Glomerular visceral epithelial cell (primary cell): ENCODE measurements around the gene RAB35.

Source experiments
- DNase-seq: peaks from one replicate; pipeline ENCODE4 v3.0.0-alpha.2; 2016; ENCODE audit errors: extremely low spot score

Gene RAB35

GRCh38 chr12:120116441-120116791, at the start of gene RAB35:
RAB35 (minus strand) TSS chr12:120116753; CDS start chr12:120116650, 103 bp downstream.
- DNase-seq = no peak

GRCh38 chr12:120164293-120164692, 47.7 kb upstream of the RAB35 start:
- DNase-seq = no peak

DNA sequence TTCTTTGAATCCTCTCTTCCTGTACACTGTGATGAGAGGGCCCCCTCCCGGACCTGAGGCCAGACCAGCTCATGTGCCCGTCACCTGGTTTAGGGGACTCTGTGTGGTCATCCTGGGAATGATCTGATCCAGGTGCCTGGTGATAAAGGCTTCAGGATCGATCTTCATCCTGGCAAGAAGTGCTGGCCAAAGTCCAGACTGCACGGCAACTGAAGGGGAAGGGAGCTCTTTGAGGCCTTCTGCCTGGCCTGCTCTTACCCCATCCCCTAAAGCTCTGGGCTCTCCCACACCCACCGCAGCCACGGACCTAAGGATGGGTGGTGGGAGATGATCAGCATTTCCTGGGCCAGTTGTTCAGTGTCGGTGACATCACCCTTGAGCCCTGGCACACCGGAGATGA, 46.2 kb upstream of the RAB35 start:
- DNase-seq = no peak

DNA sequence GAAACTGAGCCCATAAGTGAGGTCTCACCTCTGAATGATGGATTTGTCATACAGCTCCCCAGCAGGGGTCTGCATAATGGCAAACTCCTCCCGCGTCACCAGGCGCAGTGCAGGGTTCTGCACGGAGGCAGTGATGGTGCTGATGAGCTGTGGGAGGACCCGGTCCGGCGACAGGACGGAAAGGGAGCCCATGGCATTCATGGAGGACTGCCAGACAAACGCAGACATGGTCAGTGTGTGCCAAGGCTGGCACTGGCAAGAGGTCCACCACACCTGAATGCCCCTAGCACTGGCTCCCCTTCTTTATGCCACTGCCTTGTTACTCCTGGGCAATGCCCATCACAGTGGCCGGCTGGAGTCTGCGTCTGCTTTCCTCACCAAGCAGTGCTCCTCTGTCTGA, 45.3 kb upstream of the RAB35 start:
- DNase-seq = no peak

DNA sequence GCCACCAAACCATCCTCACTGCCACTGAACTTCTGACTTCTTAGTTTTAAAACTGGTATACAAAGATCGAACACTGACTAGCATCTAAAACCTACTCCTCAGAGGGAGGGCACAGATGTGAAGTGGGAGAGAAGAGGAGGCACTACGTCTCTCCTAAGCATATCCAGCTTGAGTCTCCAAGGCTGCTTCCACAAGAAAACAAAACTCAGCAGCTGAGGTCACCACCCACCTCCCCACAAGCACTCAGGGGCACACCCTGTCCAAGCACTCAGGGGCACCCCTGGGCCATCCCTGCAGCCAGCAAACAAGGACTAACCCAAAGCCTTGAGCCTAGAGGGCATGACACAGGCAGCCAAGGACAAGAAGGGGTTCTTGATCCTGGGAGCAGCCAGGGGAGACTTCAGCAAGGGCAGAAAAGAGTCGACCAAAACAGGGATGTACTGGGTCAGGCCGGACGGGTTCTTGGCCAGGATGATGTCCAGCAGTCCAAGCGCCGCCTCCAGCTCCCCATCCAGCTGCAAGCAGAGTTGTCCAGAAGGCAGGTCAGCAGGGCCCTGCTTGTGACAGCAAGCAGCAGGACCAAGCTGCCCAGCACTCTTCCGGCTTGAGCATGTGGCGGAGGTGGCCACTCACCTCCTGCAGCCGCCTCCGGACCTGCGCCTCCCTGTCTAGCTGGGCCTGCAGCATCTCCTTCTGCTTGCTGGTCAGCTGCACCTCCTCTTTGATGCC, 43.1 kb upstream of the RAB35 start:
- DNase-seq = no peak

DNA sequence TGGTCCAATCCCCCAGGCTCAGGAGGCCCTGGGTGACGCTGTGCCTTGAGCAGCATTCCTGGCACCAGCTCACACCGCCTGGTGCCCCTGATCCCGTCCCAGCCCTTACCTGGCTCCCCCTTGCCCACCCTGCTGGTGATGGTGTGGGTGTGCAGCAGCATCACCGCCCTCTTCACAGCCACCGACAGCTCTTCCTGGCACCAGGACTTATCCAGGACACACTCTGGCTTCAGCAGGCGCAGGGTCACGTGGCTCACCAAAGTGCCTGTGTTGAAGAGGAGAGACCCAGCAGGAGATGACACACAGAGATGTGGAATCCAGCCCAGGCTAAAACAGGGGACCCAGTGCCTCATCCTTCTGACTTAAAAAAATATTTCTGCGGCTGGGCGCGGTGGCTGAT, 41.8 kb upstream of the RAB35 start:
- no peak for DNase-seq

DNA sequence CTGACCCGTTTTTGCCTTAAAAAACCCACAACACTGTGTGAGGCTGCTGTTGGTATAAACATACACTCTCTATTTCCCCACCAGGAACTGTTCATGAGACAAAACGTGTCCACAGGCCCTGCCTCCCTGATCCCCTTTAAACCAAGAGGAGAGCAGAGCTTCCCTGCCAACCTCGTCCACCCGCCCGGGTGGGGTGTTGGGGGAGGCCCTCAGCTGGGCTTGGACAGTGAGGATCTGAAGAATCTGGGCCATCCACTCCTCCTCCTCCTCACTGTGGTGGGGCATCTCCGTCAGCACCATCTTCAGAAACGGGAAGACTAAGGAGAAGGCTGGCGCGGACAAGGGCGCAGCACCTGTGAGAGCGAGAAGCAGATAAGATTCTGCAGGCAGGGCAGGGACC, 41.1 kb upstream of the RAB35 start:
- DNase-seq = no peak

DNA sequence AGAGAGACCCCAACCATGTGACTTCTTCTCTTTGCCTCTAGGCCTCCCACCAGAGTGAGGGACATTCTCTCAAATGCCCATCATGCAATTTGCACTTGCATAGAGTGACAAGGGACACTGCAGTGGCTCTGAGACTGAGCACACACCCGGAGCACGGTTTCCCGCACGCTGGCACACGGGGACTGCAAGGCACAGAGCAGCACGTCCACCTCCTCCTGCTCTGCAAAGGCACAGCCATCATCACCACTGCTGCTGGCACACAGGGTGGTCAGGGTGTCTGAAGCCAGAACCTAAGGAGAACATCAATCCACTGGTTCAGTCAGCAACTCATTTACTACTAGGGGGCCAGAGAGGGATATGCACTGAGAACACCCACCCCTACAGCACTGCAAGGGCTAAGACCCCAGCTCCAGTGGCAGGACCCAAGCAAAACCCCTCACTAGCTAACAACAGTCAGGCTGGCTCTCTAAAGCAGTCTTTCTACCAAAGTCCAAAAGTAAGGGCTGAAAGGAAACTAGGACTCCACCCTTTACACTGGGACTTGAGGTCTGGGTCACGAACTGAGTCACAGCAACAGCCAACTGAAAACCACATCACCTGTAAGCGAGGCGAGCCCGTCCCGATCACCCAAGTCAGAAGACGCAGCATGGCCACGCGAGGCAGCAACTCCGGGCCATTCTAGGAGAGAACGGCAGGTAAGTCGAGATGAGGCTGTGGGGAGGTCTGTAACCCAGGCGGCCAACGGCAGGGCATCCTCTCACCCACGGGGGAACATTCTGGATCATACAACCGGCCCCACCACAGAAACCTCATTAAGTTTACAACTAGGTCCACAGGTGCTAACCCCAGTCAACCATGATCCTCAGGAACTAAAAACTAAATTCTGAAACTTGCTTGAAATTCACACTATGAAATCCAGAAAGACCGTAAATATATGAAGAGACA, 40.0 kb upstream of the RAB35 start:
- DNase-seq = no peak

DNA sequence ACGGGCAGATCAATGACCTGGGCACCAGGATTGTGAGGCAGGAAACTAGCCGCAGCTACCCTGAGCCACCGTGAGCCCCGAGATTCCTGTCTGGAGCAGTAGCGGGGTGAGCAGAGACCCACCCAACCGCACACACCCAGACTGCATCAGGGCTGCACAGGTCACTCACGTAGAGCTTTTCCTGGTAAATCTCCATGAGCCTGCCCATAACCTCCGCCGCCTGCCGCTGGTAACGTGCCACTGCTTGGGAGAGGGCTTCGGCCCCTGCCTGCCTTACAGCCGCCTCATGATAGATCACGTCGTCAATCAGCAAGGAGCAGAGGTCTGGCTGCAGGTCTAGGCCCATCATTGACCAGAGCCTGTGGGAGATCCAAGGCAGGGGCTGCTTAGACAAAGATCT, 38.5 kb upstream of the RAB35 start:
- no peak for DNase-seq

GRCh38 chr12:120150919-120151525, 34.5 kb upstream of the RAB35 start:
- no peak for DNase-seq

DNA sequence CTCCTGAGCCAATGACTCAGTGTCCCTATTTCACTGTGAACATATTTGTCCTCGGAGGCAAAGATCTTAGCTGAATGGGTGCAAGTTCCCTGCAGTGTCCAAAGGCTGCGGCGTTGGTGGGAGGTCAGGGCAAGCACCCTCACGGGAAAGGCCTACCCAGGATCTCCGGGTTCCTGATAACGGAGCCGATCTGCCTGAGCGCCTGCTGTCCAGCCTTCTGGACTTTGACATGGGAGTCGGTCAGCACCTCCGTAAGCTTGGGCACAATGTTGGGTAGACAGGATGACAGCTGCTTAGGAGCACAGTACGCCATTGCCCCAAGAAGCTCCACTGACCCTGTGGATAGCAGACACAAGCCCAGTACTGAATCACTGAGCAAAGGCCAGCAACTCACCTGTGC, 31.5 kb upstream of the RAB35 start:
- no peak for DNase-seq

DNA sequence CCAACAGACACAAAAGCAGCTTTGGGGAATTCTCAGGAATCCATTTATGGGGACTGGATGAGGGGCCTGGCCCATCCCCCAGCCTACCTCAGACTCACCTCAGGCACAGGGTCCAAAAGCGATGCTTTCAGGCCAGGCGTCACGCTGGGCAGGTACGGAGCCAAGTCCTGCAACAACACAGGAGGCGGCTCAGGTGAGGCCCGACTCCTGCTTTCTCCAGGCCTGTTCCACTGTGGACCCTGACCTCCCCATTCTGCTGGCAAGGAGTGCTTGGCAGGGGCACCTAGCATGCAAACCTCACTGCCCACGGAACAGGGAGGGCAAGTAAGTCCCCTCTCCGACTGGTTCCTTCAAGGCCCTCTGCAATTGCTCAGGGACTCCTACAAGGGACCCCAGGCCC, 28.6 kb upstream of the RAB35 start:
- DNase-seq = no peak

- DNase-seq = no peak
Observed at GRCh38 chr12:120144215-120144614, 27.7 kb upstream of the RAB35 start.

DNA sequence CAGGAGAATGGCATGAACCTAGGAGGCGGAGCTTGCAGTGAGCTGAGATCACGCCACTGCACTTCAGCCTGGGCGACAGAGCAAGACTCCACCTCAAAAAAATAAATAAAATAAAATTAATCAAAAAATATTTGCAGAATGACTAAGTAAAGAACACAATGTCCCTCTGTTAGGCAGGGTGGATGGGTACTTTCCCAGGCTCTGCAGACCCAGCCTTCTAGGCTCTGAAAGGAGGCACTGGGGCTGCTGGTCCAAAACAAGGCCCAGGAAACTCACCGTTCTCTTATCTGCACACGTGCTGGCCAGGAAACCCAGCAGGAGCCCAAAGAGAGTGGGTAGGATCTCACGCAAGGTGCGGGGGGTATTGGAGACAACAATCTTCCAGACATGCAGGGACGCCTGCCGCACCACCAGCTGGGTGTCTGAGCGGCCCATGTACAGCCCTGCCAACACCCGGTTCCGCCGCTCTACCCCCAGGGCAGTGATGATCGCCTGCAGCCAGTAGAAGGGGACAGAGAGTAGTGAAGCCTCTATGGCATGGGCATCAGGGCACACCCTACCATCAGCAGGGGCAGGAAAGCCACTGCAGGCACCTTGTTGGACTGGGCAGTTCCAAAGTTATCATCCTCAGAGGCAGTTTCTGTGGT, 25.8 kb upstream of the RAB35 start:
- DNase-seq = no peak

- no peak for DNase-seq
Observed at GRCh38 chr12:120141336-120141735, 24.8 kb upstream of the RAB35 start.

DNA sequence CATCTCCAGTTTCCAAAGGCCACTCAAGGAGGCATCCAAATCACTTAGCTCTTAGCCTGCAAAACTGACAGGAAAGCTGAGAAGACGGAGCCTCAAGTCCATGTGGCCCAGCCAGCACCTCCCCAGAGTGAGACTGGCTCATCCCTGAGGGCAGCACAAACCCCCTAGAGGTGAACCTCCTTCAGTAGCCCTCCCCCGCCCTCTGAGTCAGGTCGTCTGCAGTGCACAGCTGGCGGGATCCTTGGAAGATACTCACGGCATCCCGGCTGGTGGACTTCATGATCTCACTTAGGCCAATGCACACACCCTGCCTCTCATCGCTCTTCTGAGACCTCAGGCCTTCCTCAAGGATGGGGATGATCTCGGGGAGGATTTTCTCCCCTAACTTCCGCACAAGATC, 24.1 kb upstream of the RAB35 start:
- no peak for DNase-seq

GRCh38 chr12:120139958-120140357, 23.4 kb upstream of the RAB35 start:
- DNase-seq = no peak

GRCh38 chr12:120138366-120138765, 21.8 kb upstream of the RAB35 start:
- no peak for DNase-seq

- no peak for DNase-seq
Observed at GRCh38 chr12:120137833-120138232, 21.3 kb upstream of the RAB35 start.

DNA sequence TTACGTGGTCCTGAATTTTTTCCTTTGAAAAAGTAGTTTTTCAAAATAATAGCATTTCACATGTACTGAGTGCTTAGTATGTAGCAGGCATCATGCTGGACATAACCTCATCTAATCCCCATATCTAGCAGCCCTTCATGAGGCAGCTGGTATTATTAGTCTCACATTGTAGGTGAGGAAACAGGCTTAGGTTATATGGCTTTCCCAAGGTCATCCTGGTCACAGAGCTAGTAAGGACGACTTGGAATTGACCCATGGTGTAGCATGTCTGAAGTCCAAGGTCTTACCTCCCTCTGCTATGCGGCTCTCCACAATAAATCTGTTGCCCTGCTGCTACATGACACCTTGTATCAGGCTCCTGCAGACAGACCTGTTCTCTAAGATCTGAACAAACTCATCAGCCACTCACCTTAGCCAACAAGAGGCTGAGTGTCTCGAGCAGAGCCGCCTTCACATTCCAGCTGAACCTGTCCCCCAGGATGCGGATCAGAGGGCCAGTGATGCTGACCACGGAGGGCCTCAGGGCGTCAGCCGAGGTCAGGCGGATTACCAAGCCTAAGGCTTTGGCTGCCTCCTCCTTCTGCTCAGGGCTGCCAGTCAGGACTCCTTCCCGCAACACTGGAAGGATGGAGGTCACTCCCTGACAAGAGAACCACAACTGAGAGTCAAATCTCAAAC, 19.7 kb upstream of the RAB35 start:
- DNase-seq = no peak

GRCh38 chr12:120134307-120134980, 17.9 kb upstream of the RAB35 start:
- DNase-seq = no peak
